Inferior parietal cortex (tissue), 1 donor: Measurements from ENCODE around the gene PVALEF.
A peak's percentile ranks its signal among the peaks of the same experiment; 100 is the strongest.

Experiments
- DNase-seq: peaks from one replicate; pipeline ENCODE4 v3.0.0-alpha.2; 2016; ENCODE audit errors: extremely low spot score

Gene PVALEF

DNA sequence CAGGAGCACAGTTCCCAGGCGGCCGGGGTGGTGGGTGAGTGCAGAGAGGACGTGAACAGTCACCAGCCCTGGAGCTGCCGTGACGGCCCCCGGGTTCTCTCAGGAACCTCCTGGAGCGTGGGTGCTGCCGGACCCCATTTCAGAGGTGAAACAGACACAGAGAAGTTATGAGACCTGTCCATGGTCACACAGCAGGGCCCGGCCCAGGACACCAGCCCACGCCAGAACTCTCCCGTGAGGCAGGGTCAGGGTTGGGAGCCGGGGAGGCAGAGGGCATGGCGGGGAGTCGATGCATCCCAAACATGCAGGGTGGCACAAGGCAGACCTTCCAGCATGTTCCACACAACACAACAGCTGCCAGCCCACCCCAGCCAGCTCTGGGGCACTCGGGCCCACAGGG, 3.8 kb upstream of the PVALEF start:
- no peak for DNase-seq

DNA sequence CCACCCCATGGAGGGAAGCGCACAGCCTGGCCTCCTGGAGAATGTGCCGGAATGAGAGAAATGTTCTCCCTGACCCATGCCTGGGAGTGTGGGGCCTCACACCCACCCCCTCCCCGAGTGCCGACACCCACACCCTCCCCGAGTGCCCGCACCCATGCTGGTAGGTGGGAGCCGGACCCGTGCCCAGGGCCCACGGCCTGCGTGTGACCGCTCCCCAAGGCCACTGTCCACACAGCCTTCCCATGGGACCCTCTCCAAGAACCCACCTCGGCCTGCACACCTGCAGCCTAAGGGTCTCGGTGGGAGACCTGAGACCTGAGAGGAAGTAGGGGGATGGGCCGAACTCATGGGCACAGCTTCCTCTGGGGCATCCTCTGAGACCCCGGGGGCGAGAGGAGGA, 3.3 kb upstream of the PVALEF start:
- DNase-seq, result no peak

- no peak for DNase-seq
These were observed 2.8 kb upstream of the PVALEF start for GRCh38 chr17:81162491-81162890.

- no peak for DNase-seq
These were observed 2.1 kb upstream of the PVALEF start for GRCh38 chr17:81163051-81163695.

- no peak for DNase-seq
These were observed 1.5 kb upstream of the PVALEF start for GRCh38 chr17:81163703-81164370.

DNA sequence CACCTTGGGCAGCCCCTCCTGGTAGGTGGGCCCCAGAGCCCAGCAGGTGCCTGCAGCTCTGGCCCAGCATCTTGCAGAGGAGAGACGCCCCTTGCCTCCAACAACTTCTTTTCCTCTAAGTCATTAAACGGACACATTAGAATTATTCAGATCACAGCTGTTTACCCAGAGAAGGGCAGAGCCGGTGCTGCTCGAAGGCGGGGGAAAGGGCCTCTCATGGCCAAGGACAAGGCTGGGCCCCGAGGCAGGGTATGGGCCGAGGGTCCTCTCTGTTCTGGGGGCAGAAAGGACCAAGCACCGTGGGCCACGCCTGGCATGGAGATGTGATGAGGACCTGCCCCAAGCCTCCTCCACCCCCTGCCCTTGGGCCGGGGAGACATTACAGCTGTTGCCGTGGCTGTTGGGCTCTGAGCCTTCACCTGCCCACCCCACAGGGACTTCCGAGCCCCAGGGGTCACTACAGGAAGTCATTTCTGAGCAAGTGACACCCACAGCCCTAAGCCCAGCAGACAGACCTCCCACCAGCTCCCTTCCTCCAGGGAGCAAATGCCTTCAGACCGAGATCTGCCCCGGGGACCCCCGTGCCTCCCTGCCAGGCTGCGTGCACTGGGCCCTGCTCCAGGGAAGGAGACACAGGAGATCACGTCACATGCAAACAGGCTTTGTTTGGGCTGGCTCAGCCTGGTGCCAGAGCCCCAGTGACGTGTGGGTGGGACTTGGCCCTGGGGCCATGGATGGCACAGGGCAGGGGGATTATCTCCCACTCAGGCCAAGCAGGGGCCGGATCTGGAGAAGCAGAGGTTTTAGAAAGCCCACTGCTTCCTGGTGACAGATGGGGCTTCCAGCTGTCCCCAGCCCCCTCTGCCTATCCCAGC, 699 bp upstream of the PVALEF start:
- DNase-seq, result peak; percentile 61

DNA sequence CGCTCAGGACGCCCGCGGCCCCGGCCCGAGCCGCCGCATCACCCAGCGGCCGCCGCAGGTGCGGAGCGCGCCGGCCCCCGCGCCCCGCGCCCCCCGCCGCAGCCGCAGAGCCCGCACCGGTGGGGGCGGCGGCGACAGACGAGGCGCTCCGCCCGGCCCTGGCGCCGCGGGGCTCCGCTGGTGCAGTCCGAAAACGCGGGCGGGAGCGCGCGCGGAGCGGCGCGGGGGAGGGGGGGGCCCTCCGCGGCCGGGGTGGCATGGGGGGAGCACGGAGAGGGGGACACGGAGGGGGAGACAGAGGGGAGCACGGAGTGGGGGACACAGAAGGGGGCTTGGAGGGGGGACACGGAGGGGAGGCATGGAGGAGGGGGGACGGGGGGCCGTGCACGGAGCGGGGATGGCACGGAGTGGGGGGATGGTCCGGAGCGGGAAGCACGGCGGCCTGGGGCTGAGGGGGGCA, 756 bp downstream of the PVALEF start, which contains the start of gene AATK:
Gene AATK (minus strand): TSS at position 189 of the 460 bp plus-strand sequence. CDS start 229 bp downstream, outside the sequence.
- DNase-seq, result no peak

DNA sequence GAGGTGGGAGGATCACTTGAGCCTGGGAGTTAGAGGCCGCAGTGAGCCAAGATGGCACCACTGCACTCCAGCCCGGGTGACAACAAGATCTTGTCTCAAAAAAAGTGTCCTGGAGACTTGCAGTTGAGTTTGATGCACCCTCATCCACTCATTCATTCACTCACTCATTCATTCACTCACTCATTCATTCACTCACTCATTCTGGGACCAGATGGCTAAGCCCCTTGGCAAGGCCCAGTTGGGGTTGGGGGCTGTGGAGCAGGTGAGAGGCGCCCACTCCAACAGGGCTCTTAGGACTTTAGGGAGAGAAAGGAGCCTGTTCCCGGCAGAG, 1.9 kb downstream of the PVALEF start:
- no peak for DNase-seq

DNA sequence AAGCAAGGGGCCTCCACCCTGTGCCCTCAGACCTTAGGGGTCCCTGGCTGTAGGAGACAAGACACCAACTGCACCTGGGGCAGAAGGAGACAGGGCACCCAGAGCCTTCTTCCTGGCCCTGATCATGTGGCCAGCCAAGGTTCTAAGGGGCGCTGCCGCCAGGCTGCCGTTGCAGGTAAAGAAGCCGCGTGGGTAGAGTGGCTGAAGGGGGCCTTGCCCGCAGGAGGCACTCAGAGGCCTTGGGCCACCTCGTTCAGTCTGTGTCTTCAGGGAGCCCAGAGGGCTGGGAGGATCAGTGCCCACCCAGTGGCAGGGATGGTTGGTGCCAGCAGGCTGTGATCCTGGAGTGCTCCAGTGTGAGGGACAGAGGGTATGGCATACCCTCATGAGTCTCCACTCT, 2.3 kb downstream of the PVALEF start:
- no peak for DNase-seq

DNA sequence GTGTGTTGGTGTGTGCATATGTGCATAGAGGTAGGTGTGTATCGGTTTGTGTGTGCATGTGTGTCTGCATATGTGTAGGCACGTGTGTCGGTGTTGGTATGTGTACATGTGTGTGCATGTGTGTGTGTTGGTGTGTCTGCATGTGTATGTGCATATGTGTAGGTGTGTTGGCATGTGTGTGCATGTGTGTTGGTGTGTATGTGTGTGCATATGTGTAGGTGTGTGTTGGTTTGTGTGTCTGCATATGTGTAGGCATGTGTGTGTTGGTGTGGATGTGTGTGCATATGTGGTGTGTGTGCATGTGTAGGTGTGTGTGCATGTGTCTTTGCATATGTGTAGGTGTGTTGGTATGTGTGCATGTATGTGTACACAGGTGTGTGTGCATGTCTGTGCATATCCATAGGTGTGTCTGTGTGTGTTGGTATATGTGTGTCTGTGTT, 4.6 kb downstream of the PVALEF start:
- no peak for DNase-seq

- DNase-seq, result no peak
These were observed 5.6 kb downstream of the PVALEF start for GRCh38 chr17:81170727-81171494.

GRCh38 chr17:81171941-81172340, 6.6 kb downstream of the PVALEF start:
- no peak for DNase-seq

DNA sequence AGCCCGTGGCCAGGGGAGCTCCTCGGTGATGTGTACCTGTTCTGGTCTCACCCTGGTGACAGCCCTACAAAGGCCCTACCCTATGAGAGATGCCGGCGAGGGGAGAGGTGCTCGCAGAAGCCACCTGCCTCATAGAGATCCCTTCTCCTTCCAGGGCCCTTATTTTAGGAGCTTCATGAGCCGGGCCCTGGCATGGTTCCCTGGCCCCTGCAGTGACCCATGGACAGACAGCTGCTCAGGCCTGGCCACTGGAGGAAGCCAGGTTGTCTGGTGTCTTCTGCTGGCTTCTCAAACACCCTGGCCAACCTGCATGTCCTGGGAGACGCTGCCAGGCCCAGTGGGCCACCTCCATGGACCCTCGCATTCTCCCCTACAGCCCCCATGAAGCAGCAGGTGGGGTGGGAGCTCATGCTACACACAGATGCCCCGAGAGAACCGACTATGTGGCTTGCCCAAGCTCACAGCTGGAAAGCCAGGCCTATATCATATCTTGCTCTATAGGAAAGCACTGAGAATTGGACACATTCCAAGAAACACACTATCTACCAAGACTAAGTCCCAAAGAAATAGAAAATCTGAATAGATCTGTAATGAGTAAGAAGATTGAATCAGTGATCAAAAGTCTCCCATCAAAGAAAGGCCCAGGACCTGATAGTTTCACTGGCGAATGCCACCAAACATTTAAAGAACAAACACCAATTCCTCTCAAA, 7.9 kb downstream of the PVALEF start:
- DNase-seq, result no peak

DNA sequence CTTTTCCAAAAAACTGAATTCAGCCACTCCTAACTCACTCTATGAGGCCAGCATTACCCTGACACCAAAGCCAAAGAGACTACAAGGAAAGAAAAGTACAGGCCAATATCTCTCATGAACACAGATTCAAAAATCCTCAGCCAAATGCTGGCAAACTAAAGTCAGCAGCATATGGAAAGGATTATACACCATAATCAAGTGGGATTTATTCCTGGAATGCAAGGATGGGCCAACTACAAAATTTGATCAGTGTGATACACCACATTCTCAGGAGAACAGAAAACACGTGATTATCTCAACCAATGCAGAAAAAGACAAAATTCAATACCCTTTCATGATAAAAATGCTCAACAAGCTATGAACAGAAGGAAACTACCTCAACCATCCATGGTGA, 8.5 kb downstream of the PVALEF start:
- DNase-seq, result no peak

- DNase-seq, result no peak
These were observed 11.4 kb downstream of the PVALEF start for GRCh38 chr17:81176666-81177065.

DNA sequence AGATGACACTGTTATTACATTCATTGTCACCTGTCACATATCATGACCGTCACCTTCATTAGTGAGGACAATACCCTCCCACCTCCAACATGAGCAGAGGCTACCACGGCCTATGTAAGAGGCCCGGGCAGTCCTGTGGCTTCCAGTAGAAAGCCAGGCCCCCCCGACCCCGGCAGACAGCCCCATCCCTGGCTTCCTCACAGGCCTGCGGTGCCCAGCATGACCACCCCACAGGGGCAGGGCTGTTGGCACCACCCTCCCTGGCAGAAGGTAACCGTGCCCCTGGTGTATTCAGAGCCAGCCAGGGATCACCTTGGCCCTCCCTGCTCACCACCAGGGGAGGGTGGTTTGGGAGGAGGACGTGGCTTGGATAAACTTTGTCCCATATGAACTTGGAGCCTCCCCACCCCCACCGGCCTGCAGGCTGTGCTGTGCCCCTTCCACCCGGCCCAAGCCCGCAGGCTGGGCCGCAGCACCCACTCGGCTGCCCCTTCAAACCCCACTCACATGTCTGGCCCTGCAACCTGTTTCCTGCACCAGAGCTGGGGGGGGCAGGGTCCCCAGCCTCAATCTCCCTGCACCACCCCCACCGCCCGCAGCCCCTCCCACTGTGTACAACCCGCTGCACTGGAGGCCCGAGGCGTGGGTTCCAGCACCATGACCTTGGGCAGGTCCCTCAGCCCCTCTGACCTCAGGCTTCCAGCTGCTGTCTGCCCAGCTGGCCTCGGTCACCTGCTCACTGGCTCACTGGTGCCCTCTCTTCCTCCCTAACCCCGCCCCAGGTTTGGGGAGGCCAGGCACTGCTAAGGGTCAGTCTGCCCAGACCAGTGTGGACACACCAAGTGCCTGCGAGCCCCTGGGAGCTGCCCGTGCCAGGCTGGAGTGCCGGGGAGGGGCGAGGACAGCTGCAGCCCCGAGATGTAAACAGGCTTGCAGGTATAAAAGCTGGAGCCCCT, 13.1 kb downstream of the PVALEF start:
- no peak for DNase-seq

DNA sequence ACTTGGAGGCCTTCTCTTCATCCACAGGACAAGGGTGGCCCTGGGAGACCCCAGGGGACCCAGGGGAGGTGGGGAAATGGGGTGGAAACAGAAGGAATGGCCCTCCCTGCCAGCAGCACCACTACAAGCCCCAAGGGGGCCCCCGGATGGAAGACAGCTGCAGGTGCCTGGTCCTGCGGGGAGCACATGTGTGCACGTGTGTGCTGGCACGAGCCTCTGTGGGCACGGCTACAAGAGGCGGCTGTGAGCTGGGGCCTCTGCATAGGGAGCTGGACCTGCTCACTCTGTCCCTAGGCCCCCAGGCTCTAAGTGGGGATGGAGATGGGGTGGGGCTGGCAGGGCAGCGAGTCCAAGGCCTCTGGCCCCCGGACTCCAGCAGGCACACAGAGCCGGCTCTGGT, 13.9 kb downstream of the PVALEF start:
- no peak for DNase-seq

DNA sequence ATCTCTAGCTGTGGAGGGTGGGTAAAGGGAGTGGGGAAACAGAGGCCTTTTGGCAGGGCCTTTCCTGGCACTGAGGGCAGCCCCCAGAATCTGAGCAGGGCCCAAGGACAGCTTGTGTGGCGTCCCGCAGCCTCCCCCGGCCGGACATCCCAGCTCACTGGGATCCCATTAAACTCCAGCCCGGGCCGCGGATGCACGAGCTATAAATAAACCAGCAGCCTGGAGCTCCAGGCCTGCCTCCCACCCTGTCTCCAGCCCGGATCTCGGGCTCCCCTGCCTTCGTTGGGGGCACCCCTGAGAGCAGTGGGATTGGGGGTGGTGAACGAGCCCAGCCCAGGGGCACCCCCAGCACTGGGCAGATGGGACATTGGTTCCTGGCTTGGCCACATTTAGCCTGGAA, 14.6 kb downstream of the PVALEF start:
- DNase-seq, result no peak

DNA sequence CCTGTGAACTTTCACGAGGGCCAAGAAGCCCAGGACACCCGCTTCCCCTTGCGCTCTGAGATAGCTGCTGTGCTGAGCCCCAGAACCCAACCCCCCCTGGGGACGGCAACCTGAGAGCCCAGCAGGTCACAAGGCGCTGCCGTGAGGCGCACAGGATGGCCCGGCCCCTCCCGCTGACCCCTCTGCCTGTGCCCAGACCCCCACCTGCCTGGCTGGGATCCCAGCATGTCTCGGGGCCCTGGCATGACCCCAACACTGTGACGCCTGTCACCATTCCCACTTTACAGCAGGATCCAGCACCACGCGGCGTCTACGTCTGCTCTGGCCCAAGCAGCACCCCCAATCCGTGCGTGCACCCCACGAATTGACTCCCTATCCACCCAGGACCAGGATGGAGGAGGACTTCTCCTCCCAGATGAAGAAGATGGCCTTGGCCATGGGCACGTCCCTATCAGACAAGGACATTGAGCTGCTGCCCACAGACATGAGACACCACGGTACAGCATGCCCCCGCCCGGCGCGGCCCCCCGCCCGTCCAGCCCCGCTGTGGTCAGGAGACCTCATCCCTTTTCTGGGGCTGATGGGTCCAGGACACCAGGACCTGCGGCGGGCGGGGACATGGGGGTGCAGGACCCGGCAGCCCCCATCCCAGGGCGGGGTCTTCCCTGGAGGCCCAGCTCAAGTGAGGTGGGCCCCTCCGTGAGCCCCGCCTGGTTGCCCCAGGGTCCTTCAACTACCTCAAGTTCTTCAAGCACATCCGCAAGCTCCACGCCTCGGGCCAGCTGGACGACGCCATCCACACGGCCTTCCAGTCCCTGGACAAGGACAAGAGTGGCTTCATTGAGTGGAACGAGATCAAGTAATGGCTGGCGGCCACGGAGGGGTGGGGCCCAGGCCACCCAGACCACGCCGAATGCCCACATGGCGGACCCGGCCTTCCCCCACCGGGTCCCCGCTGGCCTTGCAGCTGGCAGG, 15.8 kb downstream of the PVALEF start:
- DNase-seq, result no peak
